Transverse colon (tissue), 4 donors: Measurements from ENCODE around the gene CENPA. TPM values are rescaled to one million over a fixed set of nuclear protein-coding genes. Genes with fewer than 3 reads are reported as not detected.
"Not testable (repeated sequence)": the region's sequence is repeated elsewhere in the genome, so short reads cannot be mapped to it uniquely, and the experiment has no call there.

ENCODE experiments used
- DNase-seq: peaks from one replicate; pipeline ENCODE4 v3.0.0-alpha.2; 2019
- H3K27ac ChIP-seq, 4 donors: fragments of 200-600 bp; sonication (generic); 2 replicates each; pipeline ENCODE4 v1.5.1; 2016 to 2018; ENCODE audit warnings: inconsistent platforms in 4 of 4
- H3K27me3 ChIP-seq: fragments of 200-600 bp; sonication (generic); 2 replicates; pipeline ENCODE4 v1.5.1; 2017; ENCODE audit warnings: inconsistent platforms
- H3K36me3 ChIP-seq, 4 donors: fragments of 200-600 bp; sonication (generic); 2 replicates each; pipeline ENCODE4 v1.5.1; 2017 to 2019; ENCODE audit warnings: inconsistent platforms in 4 of 4
- H3K4me1 ChIP-seq, 4 donors: fragments of 200-600 bp; sonication (generic); 2 replicates each; pipeline ENCODE4 v1.5.1; 2017 to 2020; ENCODE audit warnings: inconsistent platforms in 4 of 4
- H3K4me3 ChIP-seq, 4 donors: fragments of 200-600 bp; sonication (generic); 1 replicate in 1 of 4; 2 replicates in 3 of 4; pipeline versions ENCODE4 v1.5.1 to v1.6.1; 2017 to 2019; ENCODE audit warnings: inconsistent platforms in 4 of 4
- H3K9me3 ChIP-seq, 2 donors: fragments of 200-600 bp; sonication (generic); 2 replicates each; pipeline ENCODE4 v1.5.1; 2017 to 2019; ENCODE audit warnings: inconsistent platforms in 2 of 2
- CTCF ChIP-seq, 5 experiments: fragments of 200-600 bp in 3 of 5; fragments of 450-650 bp in 2 of 5; sonication (generic) in 3 of 5; IDR thresholded peaks; 1 replicate in 2 of 5; 2 replicates in 3 of 5; pipeline ENCODE4 v1.5.1; 2016 to 2017; ENCODE audit warnings: antibody characterized with exemption in 5 of 5, inconsistent platforms in 3 of 5, mild to moderate bottlenecking in 2 of 5, moderate library complexity in 1 of 5
- EP300 ChIP-seq: sonication (generic); formaldehyde crosslinking; IDR thresholded peaks from one replicate; pipeline ENCODE4 v1.6.1; 2017; ENCODE audit warnings: antibody characterized with exemption, low read depth
- POLR2A ChIP-seq: fragments of 450-650 bp; IDR thresholded peaks from one replicate; pipeline ENCODE4 v1.6.1; 2016; ENCODE audit warnings: antibody characterized with exemption, mild to moderate bottlenecking, moderate library complexity
- POLR2AphosphoS5 ChIP-seq, 3 donors: sonication (generic); formaldehyde crosslinking; IDR thresholded peaks; one replicate each; pipeline ENCODE4 v1.6.1; 2016; ENCODE audit warnings: antibody characterized with exemption in 3 of 3
- WGBS, 2 donors: methylation state at CpG; one replicate each; pipeline ENCODE4 v1.1.5; 2018; ENCODE audit warnings: low coverage in 1 of 2; 5-methylcytosine and 5-hydroxymethylcytosine counted together
- in situ Hi-C, 4 donors: fragments of 200-750 bp; cut with MboI; loops; one replicate each; pipeline versions ENCODE4 v1.15.0 to v1.15.1; 2017; ENCODE audit warnings: low sequenced_read_pairs in 3 of 4, low pct_ligation_motif_present in 1 of 4, low pct_unique_long_range_greater_than_20kb in 1 of 4
- intact Hi-C: fragments of 100-400 bp; cut with DNase I; formaldehyde crosslinking; loops from one replicate; pipeline ENCODE4 v1.15.1; 2023; ENCODE audit warnings: low total_unique reads
- total RNA-seq, 4 donors: library from RNA; depleted of rRNA; stranded (reverse); fragments of >200 nt; gene quantifications; one replicate each; pipeline ENCODE4 v1.1.0, GENCODE V29; 2016

The CENPA gene
- total RNA-seq, 4 donors from 2014 or later = 1.1 to 14.9 TPM; not detected in 2

DNA sequence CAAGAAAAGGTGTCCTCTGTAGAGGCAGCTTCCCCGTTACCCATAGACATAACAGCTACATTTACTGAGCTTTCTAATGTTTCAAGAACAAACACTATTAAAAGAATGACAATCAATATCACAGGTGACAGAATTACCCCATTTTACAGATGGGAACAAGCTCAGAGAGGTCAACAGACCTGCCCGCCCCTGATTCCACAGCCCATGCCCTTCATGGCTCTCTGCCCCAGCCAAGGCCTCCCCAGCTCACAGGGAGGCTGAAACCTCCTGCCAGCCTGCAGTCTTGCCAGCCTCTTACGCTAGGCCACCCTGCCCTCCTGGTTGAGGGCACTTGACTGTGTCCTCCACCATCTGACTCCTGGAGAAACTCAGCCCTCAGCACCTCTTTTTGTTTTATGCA lies 40.9 kb upstream of the CENPA start:
- DNase-seq = no peak
- intact Hi-C loops (loop anchor here (2.0 kb wide), 1 partner anchor 138 kb away; no protein-coding TSS in a partner anchor), in situ Hi-C loops (loop anchor here in 3 of 4 donors (5.0 to 25.0 kb wide), 3 partner anchors 133 to 143 kb away; no protein-coding TSS in a partner anchor)
- no peak overlapping the region for H3K27ac ChIP-seq
- H3K4me1 ChIP-seq = peaks cover 0 to 11% (median 0%) of the 10 kb centered on the region in 4 donors
- H3K9me3 ChIP-seq = no peaks in the 10 kb centered on the region
- H3K27me3 ChIP-seq = no peaks in the 10 kb centered on the region
- WGBS, 2 donors = 79 to 83% methylated on average over 2 to 3 of the region's 3 CpGs
- H3K36me3 ChIP-seq = no peaks in the 10 kb centered on the region
- H3K4me3 ChIP-seq = no peak overlapping the region
- TF ChIP-seq POLR2A (no peak), EP300 (no peak), POLR2AphosphoS5 (IDR thresholded peaks at IDR 0.05) (no peak), CTCF (IDR thresholded peaks at IDR 0.05) (no peak)

- H3K4me3 ChIP-seq = no peak overlapping the region
- TF ChIP-seq POLR2AphosphoS5 (IDR thresholded peaks at IDR 0.05) (no peak), CTCF (IDR thresholded peaks at IDR 0.05) (peak; percentile 86 to 92 (median 89))
- in situ Hi-C loops (loop anchor here in 2 of 4 donors (10.0 to 25.0 kb wide), 2 partner anchors 133 to 141 kb away; no protein-coding TSS in a partner anchor), intact Hi-C loops (loop anchor here (2.0 kb wide), 1 partner anchor 139 kb away; no protein-coding TSS in a partner anchor)
- no peak overlapping the region for H3K27ac ChIP-seq
- H3K4me1 ChIP-seq = peaks cover 0 to 9% (median 0%) of the 10 kb centered on the region in 4 donors
- no peaks in the 10 kb centered on the region for H3K27me3 ChIP-seq
- H3K9me3 ChIP-seq = no peaks in the 10 kb centered on the region
- DNase-seq = peak; percentile 85
- no peaks in the 10 kb centered on the region for H3K36me3 ChIP-seq
- 0 to 25% methylated on average over 1 to 9 of the region's 9 CpGs for WGBS, 2 donors
These were observed 40.1 kb upstream of the CENPA start for GRCh38 chr2:26745609-26746327.

DNA sequence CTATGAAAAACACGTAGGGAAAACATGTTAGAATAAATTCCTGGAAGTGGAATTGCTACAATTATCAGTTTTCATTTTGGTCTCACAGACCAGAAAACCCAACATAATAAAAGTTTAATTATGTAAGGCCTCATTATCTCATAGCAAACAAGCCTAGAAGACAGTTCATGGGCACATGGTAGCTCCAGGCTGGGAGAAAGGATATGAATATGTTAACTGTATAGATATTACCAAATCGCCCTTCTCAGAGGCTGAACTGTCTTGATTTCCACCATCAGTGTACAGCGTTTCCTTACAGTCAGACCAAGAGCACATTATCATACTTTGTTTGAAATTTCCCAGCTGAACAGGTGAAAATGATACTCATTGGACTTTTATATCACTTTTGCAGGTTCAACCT lies 38.9 kb upstream of the CENPA start:
- Histone ChIP-seq H3K4me3 (no peak overlapping the region), H3K36me3 (no peaks in the 10 kb centered on the region), H3K27ac (no peak overlapping the region), H3K4me1 (peaks cover 0 to 3% (median 0%) of the 10 kb centered on the region in 4 donors), H3K27me3 (no peaks in the 10 kb centered on the region), H3K9me3 (no peaks in the 10 kb centered on the region)
- DNase-seq = no peak
- in situ Hi-C loops = loop anchor here in 2 of 4 donors (10.0 to 25.0 kb wide), 2 partner anchors 135 to 142 kb away; no protein-coding TSS in a partner anchor
- intact Hi-C loops = no loop called here
- TF ChIP-seq POLR2A = no peak
- TF ChIP-seq POLR2AphosphoS5 (IDR thresholded peaks at IDR 0.05) = no peak
- no peak for TF ChIP-seq CTCF (IDR thresholded peaks at IDR 0.05)
- 59 to 79% methylated on average over 2 to 3 of the region's 3 CpGs for WGBS, 2 donors

DNA sequence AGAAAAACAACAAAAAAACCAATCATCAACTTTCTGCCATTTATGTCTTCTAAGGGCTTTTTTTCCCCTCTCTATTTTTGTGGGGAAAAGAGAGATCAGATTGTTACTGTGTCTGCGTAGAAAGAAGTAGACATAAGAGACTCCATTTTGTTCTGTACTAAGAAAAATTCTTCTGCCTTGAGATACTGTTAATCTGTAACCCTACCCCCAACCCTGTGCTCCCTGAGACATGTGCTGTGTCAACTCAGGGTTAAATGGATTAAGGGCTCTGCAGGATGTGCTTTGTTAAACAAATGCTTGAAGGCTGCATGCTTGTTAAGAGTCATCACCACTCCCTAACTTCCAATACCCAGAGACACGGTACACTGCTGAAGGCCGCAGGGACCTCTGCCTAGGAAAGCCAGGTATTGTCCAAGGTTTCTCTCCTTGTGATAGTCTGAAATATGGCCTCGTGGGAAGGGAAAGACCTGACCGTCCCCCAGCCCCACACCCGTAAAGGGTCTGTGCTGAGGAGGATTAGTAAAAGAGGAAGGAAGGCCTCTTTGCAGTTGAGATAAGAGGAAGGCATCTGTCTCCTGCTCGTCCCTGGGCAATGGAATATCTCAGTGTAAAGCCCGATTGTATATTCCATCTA lies 36.0 kb upstream of the CENPA start:
- H3K4me1 ChIP-seq, H3K27ac ChIP-seq, H3K4me3 ChIP-seq, H3K9me3 ChIP-seq, H3K36me3 ChIP-seq, H3K27me3 ChIP-seq, DNase-seq: not testable (repeated sequence)
- intact Hi-C loops (loop anchor here (10.0 kb wide), 1 partner anchor 1455 kb away; no protein-coding TSS in a partner anchor), in situ Hi-C loops (loop anchor here in 3 of 4 donors (5.0 to 25.0 kb wide), 3 partner anchors 138 to 148 kb away; no protein-coding TSS in a partner anchor)
- WGBS, 2 donors = 50 to 91% methylated on average over 1 to 8 of the region's 8 CpGs

DNA sequence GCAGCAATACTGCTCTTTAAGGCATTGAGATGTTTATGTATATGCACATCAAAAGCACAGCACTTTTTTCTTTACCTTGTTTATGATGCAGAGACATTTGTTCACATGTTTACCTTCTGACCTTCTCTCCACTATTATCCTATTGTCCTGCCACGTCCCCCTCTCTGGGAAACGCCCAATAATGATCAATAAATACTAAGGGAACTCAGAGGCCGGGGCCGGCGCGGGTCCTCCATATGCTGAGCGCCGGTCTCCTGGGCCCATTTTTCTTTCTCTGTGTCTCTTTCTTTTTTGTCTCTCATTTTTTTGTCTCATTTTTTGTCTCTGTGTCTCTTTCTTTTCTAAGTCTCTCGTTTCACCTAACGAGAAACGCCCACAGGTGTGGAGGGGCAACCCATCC lies 35.4 kb upstream of the CENPA start:
- not testable (repeated sequence) for DNase-seq

More for the DNA sequence above, 35.4 kb upstream of the CENPA start:
- 72 to 82% methylated on average over 6 to 11 of the region's 11 CpGs for WGBS, 2 donors
- H3K9me3 ChIP-seq, H3K4me1 ChIP-seq, H3K36me3 ChIP-seq, H3K27ac ChIP-seq, H3K4me3 ChIP-seq, H3K27me3 ChIP-seq: not testable (repeated sequence)
- in situ Hi-C loops (loop anchor here in 1 of 4 donors (5.0 kb wide), 1 partner anchor 148 kb away; no protein-coding TSS in a partner anchor), intact Hi-C loops (loop anchor here (10.0 kb wide), 1 partner anchor 1456 kb away; no protein-coding TSS in a partner anchor)
